ENCODE measurements around the gene FAM171A1.

The FAM171A1 gene

GRCh38 chr10:15167411-15168290, 203.4 kb downstream of the FAM171A1 start:
- peak; percentile 63 for DNase-seq

GRCh38 chr10:15166325-15166724, 204.8 kb downstream of the FAM171A1 start:
- DNase-seq = no peak

DNA sequence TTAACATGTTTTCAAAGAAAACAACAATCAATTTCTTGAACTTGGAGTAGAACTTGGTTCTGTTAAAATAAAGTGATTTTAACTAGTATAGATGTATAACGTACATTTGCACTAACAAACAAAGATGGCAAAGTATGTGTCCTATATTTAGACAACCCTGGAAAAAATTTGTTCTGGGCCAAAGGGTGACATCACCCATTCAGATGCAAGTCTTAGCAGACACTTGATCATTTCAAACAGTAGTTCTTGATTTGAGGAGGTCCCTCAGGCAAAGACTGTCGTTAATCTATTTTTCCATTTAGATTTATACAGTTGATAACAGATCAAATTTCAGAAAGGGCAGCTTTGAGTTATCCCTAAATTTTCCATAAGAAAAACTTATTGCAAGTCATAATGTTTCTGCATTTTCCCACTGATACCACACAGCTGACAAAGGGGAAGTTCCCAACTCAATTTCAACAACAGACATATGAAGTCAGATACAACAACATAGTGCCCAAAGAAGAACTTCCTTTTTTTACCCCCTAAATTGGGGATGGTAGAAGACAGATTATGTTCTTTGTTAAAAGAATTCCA, 207.7 kb downstream of the FAM171A1 start:
- DNase-seq = no peak
